Measurements from ENCODE around the gene IPO8. TPM values are rescaled to one million over a fixed set of nuclear protein-coding genes. Genes with fewer than 3 reads are reported as not detected.
A peak's percentile ranks its signal among the peaks of the same experiment; 100 is the strongest.

The IPO8 gene
- 41.4 TPM for total RNA-seq
- long read RNA-seq, partial matches to known transcripts = 8 of 8 reads
- long read RNA-seq, other reads (novel, unspliced or antisense) = 0 of 8 reads

GRCh38 chr12:30695199-30696102 lies at the start of gene IPO8:
TSS of gene IPO8 (minus strand) at chr12:30695869. CDS start at chr12:30695647, 222 bp downstream.
- DNase-seq (ENCODE audit: low spot score) = peak; percentile 95

DNA sequence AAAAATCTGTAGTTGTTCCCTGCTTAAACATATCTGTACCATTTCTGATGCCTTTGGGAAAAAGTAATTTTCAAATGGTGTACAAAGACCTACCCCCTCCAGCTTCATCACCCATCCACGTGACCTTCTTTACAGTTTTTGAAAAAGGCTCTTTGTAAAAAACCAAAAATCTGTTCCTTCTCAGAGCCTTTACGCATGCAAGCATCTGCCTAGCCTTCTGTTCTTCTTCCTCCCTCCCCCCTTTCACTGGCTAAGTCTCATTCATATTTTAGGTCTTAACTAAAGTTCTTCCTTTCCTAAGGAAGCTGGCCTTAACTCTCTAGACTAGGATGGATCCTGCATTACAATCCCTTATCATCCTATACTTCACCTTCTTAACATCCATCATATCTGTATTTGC lies 48.7 kb upstream of the IPO8 start:
- DNase-seq (ENCODE audit: low spot score) = no peak

- no peak for DNase-seq (ENCODE audit: low spot score)
These were observed 44.6 kb upstream of the IPO8 start for GRCh38 chr12:30740274-30740673.

- DNase-seq (ENCODE audit: low spot score) = no peak
These were observed 43.4 kb upstream of the IPO8 start for GRCh38 chr12:30739020-30739419.

GRCh38 chr12:30732954-30733637 lies 37.4 kb upstream of the IPO8 start:
- no peak for DNase-seq (ENCODE audit: low spot score)

DNA sequence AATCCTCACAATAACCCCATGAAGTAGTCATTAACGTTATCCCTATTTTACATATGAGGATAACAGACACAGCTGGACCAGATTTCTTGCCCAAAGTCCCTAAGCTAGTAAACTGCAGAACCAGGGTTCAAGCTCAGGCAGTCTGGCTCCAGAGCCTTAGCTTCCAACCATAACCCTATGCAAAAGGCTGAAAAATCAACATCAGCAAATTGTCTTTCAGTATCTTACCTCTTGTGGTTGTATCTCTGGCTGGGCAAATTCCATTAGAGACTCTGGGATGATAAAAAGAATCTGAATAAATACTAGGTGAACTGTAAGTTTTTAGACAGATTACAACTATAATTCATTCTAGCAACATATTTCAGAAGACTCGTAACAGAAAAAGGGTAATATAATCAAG lies 34.3 kb upstream of the IPO8 start:
- DNase-seq (ENCODE audit: low spot score) = no peak

GRCh38 chr12:30729547-30729946 lies 33.9 kb upstream of the IPO8 start:
- no peak for DNase-seq (ENCODE audit: low spot score)

DNA sequence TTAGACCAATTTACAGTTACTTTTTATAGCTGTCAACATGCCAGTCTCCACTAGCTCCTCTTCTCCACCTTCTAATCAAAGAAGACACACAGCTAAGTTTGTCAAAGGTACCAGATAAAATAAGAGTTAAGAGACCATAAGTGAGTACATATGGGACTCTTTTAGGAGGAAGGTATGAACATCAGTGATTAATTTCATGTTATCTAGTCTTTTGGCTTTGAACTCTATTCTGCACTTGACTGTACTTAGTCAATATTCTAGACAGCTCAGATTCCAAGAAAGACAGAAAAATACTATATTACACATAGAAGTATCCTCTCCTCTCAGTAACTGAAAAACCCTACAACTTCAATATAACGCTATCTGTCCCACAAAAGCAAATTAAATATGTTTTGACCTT lies 31.0 kb upstream of the IPO8 start:
- no peak for DNase-seq (ENCODE audit: low spot score)

GRCh38 chr12:30725739-30726138 lies 30.1 kb upstream of the IPO8 start:
- no peak for DNase-seq (ENCODE audit: low spot score)

GRCh38 chr12:30719060-30719459 lies 23.4 kb upstream of the IPO8 start:
- DNase-seq (ENCODE audit: low spot score) = no peak

DNA sequence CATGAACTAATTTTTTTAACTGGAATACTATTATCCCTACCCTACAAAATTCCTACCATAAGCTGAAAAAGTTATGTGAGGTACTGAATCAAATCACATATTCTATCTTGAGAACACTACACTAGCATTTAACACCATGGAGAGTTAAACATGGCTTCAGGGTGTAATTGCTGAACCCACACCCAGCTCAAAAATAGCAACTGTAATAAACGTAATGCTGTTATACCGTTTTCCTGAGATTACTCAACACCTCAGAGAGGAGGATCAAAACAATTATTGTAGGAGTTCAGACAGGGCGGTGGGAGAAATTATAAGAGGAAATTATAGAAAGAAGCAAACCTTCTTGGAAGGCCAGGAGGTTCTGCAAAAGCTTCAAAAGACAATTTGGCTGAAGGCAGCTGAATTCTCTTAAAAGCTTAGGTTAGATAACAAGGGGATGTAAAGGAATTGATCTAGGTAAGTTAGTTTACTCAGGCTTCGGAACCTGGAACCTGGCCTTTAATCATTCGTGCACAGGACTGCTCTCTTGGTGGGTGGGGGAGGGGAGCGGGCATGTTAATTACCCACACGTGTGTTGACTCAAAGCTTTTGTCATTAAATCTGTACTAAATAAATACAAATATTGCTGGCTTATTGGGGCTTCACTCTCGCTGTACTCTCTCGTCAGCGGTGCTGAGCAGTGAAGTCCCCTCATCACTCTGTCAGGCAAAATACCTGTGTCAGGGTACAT lies 12.1 kb upstream of the IPO8 start:
- no peak for DNase-seq (ENCODE audit: low spot score)

- DNase-seq (ENCODE audit: low spot score) = no peak
These were observed 10.8 kb upstream of the IPO8 start for GRCh38 chr12:30706476-30706875.

GRCh38 chr12:30701056-30701455 lies 5.4 kb upstream of the IPO8 start:
- no peak for DNase-seq (ENCODE audit: low spot score)

DNA sequence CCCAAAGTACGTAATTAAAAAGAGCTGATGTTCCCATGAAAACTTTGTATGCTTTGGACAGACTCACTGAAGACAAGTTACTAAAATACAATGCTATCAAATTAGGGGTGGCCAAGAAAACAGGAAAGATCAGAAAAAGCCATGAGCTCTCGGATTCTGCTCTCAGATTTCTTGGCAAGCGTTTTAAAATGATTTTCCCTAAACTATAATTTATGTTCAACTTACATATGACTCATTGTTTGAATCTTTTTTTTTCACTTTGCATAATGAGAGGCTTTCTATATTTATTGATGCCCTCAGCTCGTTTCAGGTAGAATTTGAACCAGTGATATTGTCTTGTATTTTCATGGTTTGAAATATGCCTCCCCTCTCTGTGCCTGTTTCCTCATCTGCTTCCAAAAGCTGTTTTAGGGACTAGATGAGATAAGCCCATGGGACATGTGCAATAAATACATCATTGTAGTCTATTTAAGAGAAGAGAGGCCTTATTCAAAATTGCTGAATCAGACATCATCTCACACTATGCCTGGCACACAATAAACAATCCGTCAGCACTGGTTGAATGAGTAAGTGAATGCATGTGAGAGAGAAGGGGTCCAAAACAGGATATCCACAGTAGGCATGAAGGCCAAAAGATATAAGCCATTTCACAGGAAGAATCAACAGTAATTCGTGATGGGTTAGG lies 4.7 kb upstream of the IPO8 start:
- DNase-seq (ENCODE audit: low spot score) = no peak

DNA sequence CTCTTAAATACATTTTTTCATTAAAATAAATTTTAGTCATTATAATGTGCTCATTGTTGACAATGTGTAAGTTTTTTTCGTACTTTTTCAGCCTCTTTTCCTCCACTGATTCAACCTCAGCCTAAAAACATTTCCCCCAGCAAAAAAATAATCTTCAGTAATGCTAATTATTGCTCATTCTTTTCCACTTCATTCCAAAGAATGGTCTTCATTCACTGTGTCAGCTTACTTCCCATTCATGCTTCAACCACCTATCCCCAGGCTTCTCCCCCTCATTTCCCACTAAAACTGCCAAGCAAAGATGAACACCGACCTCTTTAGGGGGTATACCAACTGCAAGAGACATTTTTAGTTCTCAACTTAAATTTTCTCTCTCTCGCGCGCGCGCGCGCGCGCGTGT lies 2.7 kb upstream of the IPO8 start:
- DNase-seq (ENCODE audit: low spot score) = no peak

- DNase-seq (ENCODE audit: low spot score) = no peak
These were observed 1.3 kb upstream of the IPO8 start for GRCh38 chr12:30696943-30697342.

DNA sequence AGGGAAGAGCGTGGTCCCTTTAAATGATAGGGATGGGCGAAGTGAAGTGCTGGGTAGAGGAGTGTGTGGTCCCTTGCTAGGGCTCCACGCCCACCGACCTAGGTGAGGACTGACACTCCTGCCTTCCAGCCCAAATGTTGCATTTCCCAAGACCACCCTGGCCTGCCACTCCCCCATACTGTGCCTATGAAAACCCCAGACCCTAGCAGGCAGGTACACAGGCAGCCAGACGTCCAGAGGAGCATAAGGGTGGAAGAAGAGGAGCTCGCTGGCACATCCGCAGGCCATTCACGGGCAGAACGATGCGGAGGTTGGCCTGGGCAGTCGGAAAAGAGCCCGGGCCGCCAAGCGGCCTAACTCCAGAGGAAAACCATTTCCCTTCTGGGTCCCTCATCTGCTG lies 817 bp upstream of the IPO8 start:
- DNase-seq (ENCODE audit: low spot score) = no peak

DNA sequence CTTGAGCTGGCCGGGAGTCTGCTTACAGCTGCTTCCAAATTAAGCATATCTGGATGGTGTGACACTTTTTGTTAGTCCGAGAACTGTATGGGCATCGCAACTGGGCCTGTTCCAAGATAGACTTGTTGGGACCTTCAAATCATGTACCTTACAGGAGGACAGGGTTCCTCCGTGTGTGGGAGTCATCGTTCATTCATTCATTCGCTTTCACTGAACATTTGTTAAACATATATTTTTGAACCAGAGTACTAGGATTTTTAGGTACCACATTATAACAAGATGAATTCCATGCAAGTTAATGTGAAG lies 387 bp upstream of the IPO8 start:
- no peak for DNase-seq (ENCODE audit: low spot score)

DNA sequence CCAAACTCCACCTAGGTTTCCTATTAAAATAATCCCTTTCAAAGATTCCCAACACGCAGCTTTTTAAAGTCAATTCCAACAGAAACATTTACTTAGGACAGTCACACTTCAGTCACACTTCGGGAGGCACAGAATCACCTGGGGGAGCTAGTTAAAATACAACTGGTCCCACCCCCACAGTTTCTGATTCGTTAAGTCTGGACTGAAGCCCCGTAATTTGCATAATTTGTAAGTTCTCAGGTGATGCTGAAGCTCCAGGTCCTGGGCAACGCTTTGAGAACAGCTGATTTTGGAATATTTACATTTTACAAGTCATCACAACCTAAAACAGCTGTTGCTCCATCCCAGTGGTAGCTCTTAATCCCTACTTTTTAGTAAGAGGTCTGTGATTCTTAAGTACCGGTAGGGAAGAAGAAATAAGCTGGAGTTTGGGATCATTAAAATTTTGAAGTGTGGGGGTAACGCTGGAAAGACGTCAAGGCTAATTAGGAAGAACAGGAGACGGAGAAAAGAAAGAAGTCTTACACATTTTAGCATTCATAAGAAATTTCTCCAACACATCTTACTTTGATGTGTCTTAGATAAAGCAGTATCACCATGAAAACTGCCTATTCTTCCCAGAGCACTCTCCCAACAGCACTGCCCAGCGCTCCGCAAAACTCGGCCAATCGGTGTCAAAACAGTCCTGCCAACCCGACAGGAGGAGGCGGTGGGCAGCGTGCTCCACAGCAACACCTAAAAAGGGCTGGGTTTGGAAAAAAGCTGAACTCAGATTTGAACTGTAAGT lies 1.1 kb downstream of the IPO8 start:
- no peak for DNase-seq (ENCODE audit: low spot score)

DNA sequence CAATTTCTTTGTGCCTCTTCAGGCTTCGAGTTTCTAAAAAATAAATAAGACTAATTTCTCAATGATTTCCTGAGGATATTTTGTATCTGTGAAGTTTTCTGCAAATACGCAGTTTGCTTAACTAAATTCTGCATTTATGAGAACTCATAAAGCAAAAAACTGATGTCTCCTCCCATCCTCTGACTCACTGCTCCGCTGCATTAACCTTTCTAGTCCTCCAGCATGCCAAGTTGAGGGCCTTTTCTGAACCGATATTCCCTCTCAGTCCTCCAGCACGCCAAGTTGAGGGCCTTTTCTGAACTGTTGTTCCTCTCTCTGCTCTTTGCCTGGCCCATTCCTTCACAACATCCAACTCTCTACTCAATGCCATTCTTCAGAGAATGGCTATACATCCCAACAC lies 3.2 kb downstream of the IPO8 start:
- no peak for DNase-seq (ENCODE audit: low spot score)
